ENCODE data around the gene ZNF771. TPM values are rescaled to one million over a fixed set of nuclear protein-coding genes. Genes with fewer than 3 reads are reported as not detected.
A peak's percentile ranks its signal among the peaks of the same experiment; 100 is the strongest.

The ZNF771 gene
- total and polyA plus RNA-seq, 2 experiments from 2014 or later = 10.8 to 12.0 TPM

DNA sequence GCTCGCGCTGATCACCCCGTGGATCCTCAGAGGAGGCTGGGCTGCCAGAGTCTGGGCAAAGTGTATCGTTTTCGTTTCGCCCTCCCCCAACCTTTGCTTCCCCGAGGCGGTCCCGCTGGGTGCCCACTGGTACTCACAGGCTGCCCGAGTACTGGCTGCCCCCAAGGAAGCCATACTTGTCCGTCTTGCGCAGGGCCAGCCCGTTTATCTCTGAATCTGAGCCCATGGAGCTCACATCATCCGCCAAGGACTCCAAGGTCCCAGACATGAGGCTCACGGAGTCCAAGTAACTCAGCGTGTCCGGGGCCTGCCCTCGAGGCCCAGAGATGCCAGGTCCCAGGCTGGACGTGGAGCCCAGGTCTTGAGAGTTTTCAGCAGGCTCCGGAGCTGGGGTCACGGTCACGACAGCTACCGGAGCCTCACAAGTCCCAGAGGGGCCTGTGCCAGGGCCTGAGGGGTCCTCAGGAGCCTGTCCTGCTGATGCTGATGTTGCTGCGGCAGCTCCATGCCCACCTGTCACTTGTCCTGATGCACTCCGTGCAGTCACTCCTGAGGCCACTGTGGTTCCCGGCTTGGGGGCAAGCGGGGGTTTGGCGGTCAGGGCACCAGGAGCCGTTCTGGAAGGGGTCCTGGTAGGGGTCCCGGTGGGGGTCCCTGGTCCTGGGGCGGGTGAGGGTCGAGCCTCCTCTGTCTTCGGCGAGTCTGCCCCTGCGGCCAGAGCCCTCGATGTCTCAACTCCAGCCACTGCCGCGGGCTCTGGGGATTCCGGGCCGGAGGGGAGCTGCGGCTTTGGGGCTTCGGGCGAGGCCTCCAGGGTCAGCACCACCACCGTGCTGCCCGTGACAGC is 38.1 kb upstream of the ZNF771 start (continued):
- no peak for TF ChIP-seq POLR2AphosphoS5 (IDR thresholded peaks at IDR 0.05; ENCODE audit: low read depth)
- no peak for TF ChIP-seq ZNF114 (CRISPR knock-in tag; IDR thresholded peaks at IDR 0.05)
- TF ChIP-seq CREB1 (CRISPR knock-in tag; IDR thresholded peaks at IDR 0.05; ENCODE audit: low read depth) = no peak
- no peak for TF ChIP-seq EZH2phosphoT487 (IDR thresholded peaks at IDR 0.05; ENCODE audit: unreplicated experiment)
- TF ChIP-seq EZH2 (IDR thresholded peaks at IDR 0.05; ENCODE audit: low read depth, unreplicated experiment) = no peak
- no peak for TF ChIP-seq NANOG (IDR thresholded peaks at IDR 0.05; ENCODE audit: borderline replicate concordance)
- no peak for TF ChIP-seq ZNF331 (CRISPR knock-in tag; IDR thresholded peaks at IDR 0.05; ENCODE audit: low read depth)
- TF ChIP-seq, protein P1, sequence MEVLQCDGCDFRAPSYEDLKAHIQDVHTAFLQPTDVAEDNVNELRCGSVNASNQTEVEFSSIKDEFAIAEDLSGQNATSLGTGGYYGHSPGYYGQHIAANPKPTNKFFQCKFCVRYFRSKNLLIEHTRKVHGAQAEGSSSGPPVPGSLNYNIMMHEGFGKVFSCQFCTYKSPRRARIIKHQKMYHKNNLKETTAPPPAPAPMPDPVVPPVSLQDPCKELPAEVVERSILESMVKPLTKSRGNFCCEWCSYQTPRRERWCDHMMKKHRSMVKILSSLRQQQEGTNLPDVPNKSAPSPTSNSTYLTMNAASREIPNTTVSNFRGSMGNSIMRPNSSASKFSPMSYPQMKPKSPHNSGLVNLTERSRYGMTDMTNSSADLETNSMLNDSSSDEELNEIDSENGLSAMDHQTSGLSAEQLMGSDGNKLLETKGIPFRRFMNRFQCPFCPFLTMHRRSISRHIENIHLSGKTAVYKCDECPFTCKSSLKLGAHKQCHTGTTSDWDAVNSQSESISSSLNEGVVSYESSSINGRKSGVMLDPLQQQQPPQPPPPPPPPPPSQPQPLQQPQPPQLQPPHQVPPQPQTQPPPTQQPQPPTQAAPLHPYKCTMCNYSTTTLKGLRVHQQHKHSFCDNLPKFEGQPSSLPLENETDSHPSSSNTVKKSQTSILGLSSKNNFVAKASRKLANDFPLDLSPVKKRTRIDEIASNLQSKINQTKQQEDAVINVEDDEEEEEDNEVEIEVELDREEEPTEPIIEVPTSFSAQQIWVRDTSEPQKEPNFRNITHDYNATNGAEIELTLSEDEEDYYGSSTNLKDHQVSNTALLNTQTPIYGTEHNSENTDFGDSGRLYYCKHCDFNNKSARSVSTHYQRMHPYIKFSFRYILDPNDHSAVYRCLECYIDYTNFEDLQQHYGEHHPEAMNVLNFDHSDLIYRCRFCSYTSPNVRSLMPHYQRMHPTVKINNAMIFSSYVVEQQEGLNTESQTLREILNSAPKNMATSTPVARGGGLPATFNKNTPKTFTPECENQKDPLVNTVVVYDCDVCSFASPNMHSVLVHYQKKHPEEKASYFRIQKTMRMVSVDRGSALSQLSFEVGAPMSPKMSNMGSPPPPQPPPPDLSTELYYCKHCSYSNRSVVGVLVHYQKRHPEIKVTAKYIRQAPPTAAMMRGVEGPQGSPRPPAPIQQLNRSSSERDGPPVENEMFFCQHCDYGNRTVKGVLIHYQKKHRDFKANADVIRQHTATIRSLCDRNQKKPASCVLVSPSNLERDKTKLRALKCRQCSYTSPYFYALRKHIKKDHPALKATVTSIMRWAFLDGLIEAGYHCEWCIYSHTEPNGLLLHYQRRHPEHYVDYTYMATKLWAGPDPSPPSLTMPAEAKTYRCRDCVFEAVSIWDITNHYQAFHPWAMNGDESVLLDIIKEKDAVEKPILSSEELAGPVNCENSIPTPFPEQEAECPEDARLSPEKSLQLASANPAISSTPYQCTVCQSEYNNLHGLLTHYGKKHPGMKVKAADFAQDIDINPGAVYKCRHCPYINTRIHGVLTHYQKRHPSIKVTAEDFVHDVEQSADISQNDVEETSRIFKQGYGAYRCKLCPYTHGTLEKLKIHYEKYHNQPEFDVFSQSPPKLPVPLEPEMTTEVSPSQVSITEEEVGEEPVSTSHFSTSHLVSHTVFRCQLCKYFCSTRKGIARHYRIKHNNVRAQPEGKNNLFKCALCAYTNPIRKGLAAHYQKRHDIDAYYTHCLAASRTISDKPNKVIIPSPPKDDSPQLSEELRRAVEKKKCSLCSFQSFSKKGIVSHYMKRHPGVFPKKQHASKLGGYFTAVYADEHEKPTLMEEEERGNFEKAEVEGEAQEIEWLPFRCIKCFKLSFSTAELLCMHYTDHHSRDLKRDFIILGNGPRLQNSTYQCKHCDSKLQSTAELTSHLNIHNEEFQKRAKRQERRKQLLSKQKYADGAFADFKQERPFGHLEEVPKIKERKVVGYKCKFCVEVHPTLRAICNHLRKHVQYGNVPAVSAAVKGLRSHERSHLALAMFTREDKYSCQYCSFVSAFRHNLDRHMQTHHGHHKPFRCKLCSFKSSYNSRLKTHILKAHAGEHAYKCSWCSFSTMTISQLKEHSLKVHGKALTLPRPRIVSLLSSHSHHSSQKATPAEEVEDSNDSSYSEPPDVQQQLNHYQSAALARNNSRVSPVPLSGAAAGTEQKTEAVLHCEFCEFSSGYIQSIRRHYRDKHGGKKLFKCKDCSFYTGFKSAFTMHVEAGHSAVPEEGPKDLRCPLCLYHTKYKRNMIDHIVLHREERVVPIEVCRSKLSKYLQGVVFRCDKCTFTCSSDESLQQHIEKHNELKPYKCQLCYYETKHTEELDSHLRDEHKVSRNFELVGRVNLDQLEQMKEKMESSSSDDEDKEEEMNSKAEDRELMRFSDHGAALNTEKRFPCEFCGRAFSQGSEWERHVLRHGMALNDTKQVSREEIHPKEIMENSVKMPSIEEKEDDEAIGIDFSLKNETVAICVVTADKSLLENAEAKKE (CRISPR knock-in tag; IDR thresholded peaks at IDR 0.05) = no peak

DNA sequence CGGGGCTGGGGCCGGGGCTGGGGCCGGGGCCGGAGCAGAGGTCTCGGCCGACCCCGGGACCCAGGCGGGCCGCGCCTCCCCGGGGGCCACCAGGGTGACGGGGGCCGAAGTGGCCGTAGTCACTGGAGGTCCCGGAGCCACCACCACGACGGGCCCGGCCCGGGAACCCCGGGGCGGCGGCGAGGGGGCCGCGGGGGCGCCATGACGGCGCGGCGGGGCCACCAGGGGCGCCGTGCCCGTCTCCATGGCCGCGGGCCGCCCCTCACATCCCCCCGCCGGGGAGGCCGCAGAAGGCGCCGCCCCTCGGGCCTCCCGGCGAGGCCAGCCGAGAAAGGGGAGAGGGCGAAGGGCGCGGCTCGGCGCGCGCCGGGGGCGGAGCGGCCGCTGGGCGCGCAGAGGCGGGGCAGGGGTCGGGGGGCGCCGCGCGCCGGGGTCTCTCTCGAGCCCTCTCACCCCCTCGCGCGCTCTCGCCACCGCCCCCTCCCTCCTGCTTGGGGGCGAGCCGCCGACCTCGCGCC is 37.4 kb upstream of the ZNF771 start:
- Histone ChIP-seq H3F3A (replicated peaks; ENCODE audit: low read depth) (no peaks in the 10 kb centered on the region), H3K4me2 (peak overlapping the region; percentile 98), H3K79me2 (replicated peaks; ENCODE audit: insufficient read depth) (peaks cover 37% of the 10 kb centered on the region), H4K20me1 (replicated peaks; ENCODE audit: insufficient read depth) (peaks cover 10% of the 10 kb centered on the region; the same call in 1 of the 2 replicates), H3K27ac (ENCODE audit: low read depth) (no peak overlapping the region), H3K4me3 (peak overlapping the region; percentile 85), H2AFZ (no peak overlapping the region), H3K27me3 (ENCODE audit: insufficient read depth) (no peaks in the 10 kb centered on the region), H3K9me2 (ENCODE audit: insufficient read depth) (no peaks in the 10 kb centered on the region), H3K4me1 (ENCODE audit: insufficient read depth) (peaks cover 11% of the 10 kb centered on the region), H3K36me3 (ENCODE audit: insufficient read depth) (no peaks in the 10 kb centered on the region)
- H3K27ac Mint-ChIP-seq = no peak overlapping the region
- H3K36me3 Mint-ChIP-seq (ENCODE audit: low read depth) = peaks cover 9% of the 10 kb centered on the region; the same call in 2 of the 3 replicates
- ATAC-seq = no peak
- H3K9me3 Mint-ChIP-seq = no peaks in the 10 kb centered on the region
- peak overlapping the region; percentile 74; the same call in 2 of the 3 replicates for H3K4me3 Mint-ChIP-seq
- peaks cover 33% of the 10 kb centered on the region for H3K4me1 Mint-ChIP-seq
- no peak for DNase-seq (ENCODE audit: low spot score)
- peaks cover 19% of the 10 kb centered on the region for H3K27me3 Mint-ChIP-seq (ENCODE audit: insufficient read depth, low read depth, poor library complexity)
- TF ChIP-seq POLR2AphosphoS5 (IDR thresholded peaks at IDR 0.05; ENCODE audit: low read depth) (no peak; the same call in none of the 2 replicates), ZNF331 (CRISPR knock-in tag; IDR thresholded peaks at IDR 0.05; ENCODE audit: low read depth) (no peak), JUNB (IDR thresholded peaks at IDR 0.05; ENCODE audit: unreplicated experiment) (no peak), CREB1 (CRISPR knock-in tag; IDR thresholded peaks at IDR 0.05; ENCODE audit: low read depth) (no peak), ZNF114 (CRISPR knock-in tag; IDR thresholded peaks at IDR 0.05) (no peak)
- TF ChIP-seq, protein P2, sequence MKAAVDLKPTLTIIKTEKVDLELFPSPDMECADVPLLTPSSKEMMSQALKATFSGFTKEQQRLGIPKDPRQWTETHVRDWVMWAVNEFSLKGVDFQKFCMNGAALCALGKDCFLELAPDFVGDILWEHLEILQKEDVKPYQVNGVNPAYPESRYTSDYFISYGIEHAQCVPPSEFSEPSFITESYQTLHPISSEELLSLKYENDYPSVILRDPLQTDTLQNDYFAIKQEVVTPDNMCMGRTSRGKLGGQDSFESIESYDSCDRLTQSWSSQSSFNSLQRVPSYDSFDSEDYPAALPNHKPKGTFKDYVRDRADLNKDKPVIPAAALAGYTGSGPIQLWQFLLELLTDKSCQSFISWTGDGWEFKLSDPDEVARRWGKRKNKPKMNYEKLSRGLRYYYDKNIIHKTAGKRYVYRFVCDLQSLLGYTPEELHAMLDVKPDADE (IDR thresholded peaks at IDR 0.05) = no peak
- TF ChIP-seq, protein P3, sequence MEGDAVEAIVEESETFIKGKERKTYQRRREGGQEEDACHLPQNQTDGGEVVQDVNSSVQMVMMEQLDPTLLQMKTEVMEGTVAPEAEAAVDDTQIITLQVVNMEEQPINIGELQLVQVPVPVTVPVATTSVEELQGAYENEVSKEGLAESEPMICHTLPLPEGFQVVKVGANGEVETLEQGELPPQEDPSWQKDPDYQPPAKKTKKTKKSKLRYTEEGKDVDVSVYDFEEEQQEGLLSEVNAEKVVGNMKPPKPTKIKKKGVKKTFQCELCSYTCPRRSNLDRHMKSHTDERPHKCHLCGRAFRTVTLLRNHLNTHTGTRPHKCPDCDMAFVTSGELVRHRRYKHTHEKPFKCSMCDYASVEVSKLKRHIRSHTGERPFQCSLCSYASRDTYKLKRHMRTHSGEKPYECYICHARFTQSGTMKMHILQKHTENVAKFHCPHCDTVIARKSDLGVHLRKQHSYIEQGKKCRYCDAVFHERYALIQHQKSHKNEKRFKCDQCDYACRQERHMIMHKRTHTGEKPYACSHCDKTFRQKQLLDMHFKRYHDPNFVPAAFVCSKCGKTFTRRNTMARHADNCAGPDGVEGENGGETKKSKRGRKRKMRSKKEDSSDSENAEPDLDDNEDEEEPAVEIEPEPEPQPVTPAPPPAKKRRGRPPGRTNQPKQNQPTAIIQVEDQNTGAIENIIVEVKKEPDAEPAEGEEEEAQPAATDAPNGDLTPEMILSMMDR (conservative IDR thresholded peaks at IDR 0.05; ENCODE audit: low read depth in 2 of 2) = no peak; a peak in 1 of 4 replicates
